Esophagus muscularis mucosa (tissue), 4 donors: ENCODE data around the gene ANKS1A. TPM values are rescaled to one million over a fixed set of nuclear protein-coding genes. Genes with fewer than 3 reads are reported as not detected.

ENCODE experiments used
- DNase-seq: peaks from one replicate; pipeline ENCODE4 v3.0.0-alpha.2; 2017; ENCODE audit errors: extremely low spot score
- H3K27ac ChIP-seq, 4 donors: fragments of 200-600 bp; sonication (generic); replicated peaks in 1 of 4; 1 replicate in 3 of 4; 2 replicates in 1 of 4; pipeline ENCODE4 v1.5.1; 2016 to 2019; ENCODE audit warnings: mild to moderate bottlenecking in 1 of 4
- H3K27me3 ChIP-seq, 4 donors: fragments of 200-600 bp; sonication (generic); one replicate each; pipeline versions ENCODE4 v1.5.1 to v1.6.0; 2016 to 2019
- H3K36me3 ChIP-seq, 4 donors: fragments of 200-600 bp; sonication (generic); one replicate each; pipeline ENCODE4 v1.5.1; 2016 to 2019
- H3K4me1 ChIP-seq, 4 donors: fragments of 200-600 bp; sonication (generic); one replicate each; pipeline ENCODE4 v1.5.1; 2016 to 2019
- H3K4me3 ChIP-seq, 4 donors: fragments of 200-600 bp; sonication (generic); 1 replicate in 2 of 4; 2 replicates in 2 of 4; pipeline ENCODE4 v1.5.1; 2016 to 2019; ENCODE audit warnings: mild to moderate bottlenecking in 4 of 4, moderate library complexity in 1 of 4
- H3K9me3 ChIP-seq, 4 donors: fragments of 200-600 bp; sonication (generic); 1 replicate in 3 of 4; 2 replicates in 1 of 4; pipeline ENCODE4 v1.5.1; 2016 to 2019
- EP300 ChIP-seq: sonication (generic); formaldehyde crosslinking; IDR thresholded peaks from one replicate; pipeline ENCODE4 v1.6.1; 2017; ENCODE audit warnings: antibody characterized with exemption
- POLR2A ChIP-seq: fragments of 450-650 bp; IDR thresholded peaks from one replicate; pipeline ENCODE4 v1.6.1; 2017; ENCODE audit warnings: antibody characterized with exemption, moderate library complexity, mild to moderate bottlenecking, low read depth
- POLR2AphosphoS5 ChIP-seq, 2 donors: sonication (generic); formaldehyde crosslinking; IDR thresholded peaks; one replicate each; pipeline ENCODE4 v1.6.1; 2017; ENCODE audit warnings: antibody characterized with exemption in 2 of 2
- WGBS: methylation state at CpG from one replicate; pipeline ENCODE4 v1.1.5; 2018; 5-methylcytosine and 5-hydroxymethylcytosine counted together
- intact Hi-C: fragments of 100-400 bp; cut with DNase I; formaldehyde crosslinking; loops from one replicate; pipeline ENCODE4 v1.15.1; 2023
- small RNA-seq, 3 donors: library from RNA; depleted of rRNA; stranded (forward); fragments of <200 nt; gene quantifications; one replicate each; pipeline ENCODE3, GENCODE V24; 2016
- total RNA-seq, 4 donors: library from RNA; depleted of rRNA; stranded (reverse); fragments of >200 nt; gene quantifications; one replicate each; pipeline versions ENCODE4 v1.1.0 to v1.2.1, GENCODE V29; 2016
- TF ChIP-seq, protein P1 (sequence below), 3 experiments: fragments of 200-600 bp in 2 of 3; fragments of 450-650 bp in 1 of 3; sonication (generic) in 2 of 3; IDR thresholded peaks; one replicate each; pipeline ENCODE4 v1.5.1; 2017 to 2019; ENCODE audit warnings: antibody characterized with exemption in 3 of 3, mild to moderate bottlenecking in 2 of 3, moderate library complexity in 1 of 3

Gene ANKS1A
- total RNA-seq, 4 donors from 2014 or later: 68.3 to 132 (median 98.7) TPM

DNA sequence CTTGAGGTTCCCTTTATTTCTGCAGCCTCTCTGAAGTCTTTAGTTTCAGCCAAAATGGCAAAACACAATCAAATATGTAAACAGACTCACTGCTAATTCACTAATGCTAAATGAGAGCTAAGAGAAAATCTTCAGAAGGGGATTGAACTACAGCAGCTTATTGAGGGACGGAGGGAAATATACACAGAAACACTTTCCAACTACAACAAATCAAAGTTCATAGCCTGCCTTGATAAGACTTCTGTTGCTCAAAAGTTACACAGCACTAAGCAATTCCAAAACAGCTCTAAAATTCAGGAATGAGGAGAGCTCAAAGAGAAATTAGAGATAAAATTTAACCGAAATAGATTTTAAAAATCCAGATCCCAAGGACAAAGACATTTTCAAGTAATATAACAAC, 250.4 kb downstream of the ANKS1A start:
- intact Hi-C loops: no loop called here
- WGBS: 66% methylated on average over 2 of the region's 2 CpGs

DNA sequence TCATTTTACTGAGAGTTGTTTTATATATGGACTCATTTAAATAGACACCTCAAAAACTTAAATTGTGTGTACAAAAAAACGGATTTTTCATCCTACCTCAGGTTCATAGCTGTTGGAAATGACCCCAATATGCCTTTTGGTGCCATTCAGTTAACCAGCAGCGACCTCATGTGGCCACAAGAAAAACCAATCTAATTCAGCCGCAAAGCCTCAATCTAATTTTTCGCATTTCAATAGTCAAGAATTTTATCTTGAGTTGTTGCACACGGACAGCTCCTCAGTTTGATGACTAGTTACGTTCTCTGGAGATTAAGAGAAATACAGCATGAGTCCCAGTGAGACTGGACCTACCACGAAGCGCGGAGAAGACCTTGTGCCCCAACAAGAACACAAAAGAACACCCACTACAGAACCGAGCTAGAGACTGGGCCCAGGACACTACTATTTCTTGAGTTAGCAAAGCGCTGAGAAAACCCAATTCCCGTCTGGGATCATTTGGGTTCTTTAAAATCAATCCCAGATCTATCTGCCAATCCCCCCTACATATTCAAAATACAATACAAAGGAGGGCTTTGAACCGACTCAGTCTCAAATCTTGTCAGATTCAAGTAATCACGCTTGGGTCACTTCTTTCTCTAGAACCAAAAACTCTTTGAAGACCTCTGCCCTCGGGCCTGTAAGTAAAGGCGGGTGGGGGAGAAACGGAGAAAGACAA, 251.0 kb downstream of the ANKS1A start:
- no peak overlapping the region for H3K4me3 ChIP-seq
- 42% methylated on average over 17 of the region's 17 CpGs for WGBS
- H3K4me1 ChIP-seq: peaks cover 0 to 25% (median 17%) of the 10 kb centered on the region in 4 donors
- no peaks in the 10 kb centered on the region for H3K36me3 ChIP-seq
- H3K27me3 ChIP-seq: peaks cover 0 to 11% (median 0%) of the 10 kb centered on the region in 4 donors
- no peak overlapping the region for H3K27ac ChIP-seq
- TF ChIP-seq POLR2A (no peak), POLR2AphosphoS5 (IDR thresholded peaks at IDR 0.05) (no peak), EP300 (no peak)
- TF ChIP-seq, protein P1, sequence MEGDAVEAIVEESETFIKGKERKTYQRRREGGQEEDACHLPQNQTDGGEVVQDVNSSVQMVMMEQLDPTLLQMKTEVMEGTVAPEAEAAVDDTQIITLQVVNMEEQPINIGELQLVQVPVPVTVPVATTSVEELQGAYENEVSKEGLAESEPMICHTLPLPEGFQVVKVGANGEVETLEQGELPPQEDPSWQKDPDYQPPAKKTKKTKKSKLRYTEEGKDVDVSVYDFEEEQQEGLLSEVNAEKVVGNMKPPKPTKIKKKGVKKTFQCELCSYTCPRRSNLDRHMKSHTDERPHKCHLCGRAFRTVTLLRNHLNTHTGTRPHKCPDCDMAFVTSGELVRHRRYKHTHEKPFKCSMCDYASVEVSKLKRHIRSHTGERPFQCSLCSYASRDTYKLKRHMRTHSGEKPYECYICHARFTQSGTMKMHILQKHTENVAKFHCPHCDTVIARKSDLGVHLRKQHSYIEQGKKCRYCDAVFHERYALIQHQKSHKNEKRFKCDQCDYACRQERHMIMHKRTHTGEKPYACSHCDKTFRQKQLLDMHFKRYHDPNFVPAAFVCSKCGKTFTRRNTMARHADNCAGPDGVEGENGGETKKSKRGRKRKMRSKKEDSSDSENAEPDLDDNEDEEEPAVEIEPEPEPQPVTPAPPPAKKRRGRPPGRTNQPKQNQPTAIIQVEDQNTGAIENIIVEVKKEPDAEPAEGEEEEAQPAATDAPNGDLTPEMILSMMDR (IDR thresholded peaks at IDR 0.05): peak; percentile 79 to 87 (median 86)
- no peaks in the 10 kb centered on the region for H3K9me3 ChIP-seq
- intact Hi-C loops: loop anchor here (2.0 kb wide), 1 partner anchor 153 kb away; no protein-coding TSS in a partner anchor
- DNase-seq: no peak

More for the DNA sequence above, 250.4 kb downstream of the ANKS1A start:
- Histone ChIP-seq H3K4me3 (no peak overlapping the region), H3K9me3 (no peaks in the 10 kb centered on the region), H3K27ac (no peak overlapping the region), H3K27me3 (peaks cover 0 to 11% (median 0%) of the 10 kb centered on the region in 4 donors), H3K36me3 (no peaks in the 10 kb centered on the region), H3K4me1 (peaks cover 0 to 25% (median 17%) of the 10 kb centered on the region in 4 donors)
- TF ChIP-seq POLR2A: no peak
- no peak for TF ChIP-seq POLR2AphosphoS5 (IDR thresholded peaks at IDR 0.05)
- TF ChIP-seq EP300: no peak
- TF ChIP-seq, protein P1 (IDR thresholded peaks at IDR 0.05): no peak
- no peak for DNase-seq

DNA sequence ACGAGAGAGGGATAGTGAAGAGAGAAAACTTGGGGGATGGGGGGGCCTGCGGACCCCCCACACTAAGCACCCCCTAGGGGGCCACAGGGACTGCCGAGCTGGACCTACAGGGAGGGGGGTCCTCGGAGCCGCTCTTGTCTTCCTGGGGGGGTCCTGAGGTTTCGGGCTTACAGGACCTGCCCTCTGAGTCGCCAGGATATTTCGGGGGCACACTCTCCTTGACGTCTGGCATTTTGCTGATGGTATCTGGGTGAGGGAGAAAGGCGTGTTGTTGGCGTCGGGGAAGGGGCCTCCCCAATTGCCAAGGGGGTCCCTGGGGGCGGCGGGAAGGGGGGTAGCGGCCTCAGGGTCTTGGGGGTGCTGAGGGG, 251.6 kb downstream of the ANKS1A start:
- H3K4me3 ChIP-seq: peak overlapping the region; percentile 27 to 47 (median 35)

More for the DNA sequence above, 251.6 kb downstream of the ANKS1A start:
- Histone ChIP-seq H3K9me3 (no peaks in the 10 kb centered on the region), H3K27ac (no peak overlapping the region), H3K4me1 (peaks cover 0 to 25% (median 17%) of the 10 kb centered on the region in 4 donors), H3K27me3 (peaks cover 0 to 11% (median 0%) of the 10 kb centered on the region in 4 donors), H3K36me3 (no peaks in the 10 kb centered on the region)
- TF ChIP-seq EP300 (no peak), POLR2A (no peak), POLR2AphosphoS5 (IDR thresholded peaks at IDR 0.05) (no peak)
- TF ChIP-seq, protein P1 (IDR thresholded peaks at IDR 0.05): no peak
- intact Hi-C loops: loop anchor here (2.0 kb wide), 1 partner anchor 154 kb away; no protein-coding TSS in a partner anchor
- no peak for DNase-seq
- WGBS: 62% methylated on average over 15 of the region's 15 CpGs

Small RNAs within 50 kb of the gene (small RNA-seq; reads per million reads assigned to genes)
- gene AL138721.1: 0 reads per million in 3 donors

Other genes starting within 250 kb of the ANKS1A start
- 100 to 1,000 TPM in 3 of 4 donors, 10 to 100 TPM in 1; 88.8 to 109 (median 104) TPM for gene ILRUN, start 192.5 kb upstream of the ANKS1A start, total RNA-seq
- 10 to 100 TPM; 46.6 to 72.5 (median 58.4) TPM for gene SNRPC, start 131.8 kb upstream of the ANKS1A start, total RNA-seq
- 10 to 100 TPM in 2 of 4 donors, 1 to 10 TPM in 2; 7.5 to 13.1 (median 9.8) TPM for gene BLTP3A, start 97.2 kb upstream of the ANKS1A start, total RNA-seq
- gene TAF11, start 1.2 kb upstream of the ANKS1A start, total RNA-seq: 10 to 100 TPM; 18.2 to 26.2 (median 25.4) TPM